K562 (cell line): ENCODE data around the gene BORCS8. TPM values are rescaled to one million over a fixed set of nuclear protein-coding genes. Genes with fewer than 3 reads are reported as not detected.

Source experiments
- CAMTA2 ChIP-seq: fragments of 250-450 bp; sonication (Bioruptor Pico); conservative IDR thresholded peaks from 2 replicates; pipeline ENCODE4 v1.5.1; 2022
- CHD4 ChIP-seq: fragments of 200-600 bp; sonication (generic); IDR thresholded peaks from 3 replicates; pipeline ENCODE4 v1.6.1; 2012; ENCODE audit warnings: low read depth, mild to moderate bottlenecking, mixed read lengths, low read length, inconsistent platforms; ENCODE audit not compliant: insufficient read depth, insufficient replicate concordance, poor library complexity, severe bottlenecking
- E2F1 ChIP-seq: sonication (generic); formaldehyde crosslinking; IDR thresholded peaks from 2 replicates; pipeline ENCODE4 v1.8.1; 2023; ENCODE audit warnings: mild to moderate bottlenecking, missing genetic modification reagents, moderate library complexity
- ELF1 ChIP-seq: fragments of 200-800 bp; sonication (Bioruptor generic); IDR thresholded peaks from 2 replicates; pipeline ENCODE4 v1.6.1; 2016; ENCODE audit warnings: missing genetic modification characterization, missing compliant biosample characterization
- ETV5 ChIP-seq: sonication (generic); formaldehyde crosslinking; IDR thresholded peaks from 2 replicates; pipeline ENCODE4 v1.4.0; 2020; ENCODE audit warnings: low read depth, mild to moderate bottlenecking, missing genetic modification reagents
- ETV6 ChIP-seq, 3 experiments: fragments of 150-350 bp in 1 of 3; sonication (generic) in 1 of 3; formaldehyde crosslinking in 1 of 3; IDR thresholded peaks; 2 replicates each; pipeline versions ENCODE4 v1.6.1 to v1.8.0; 2014 to 2022; ENCODE audit warnings: borderline replicate concordance in 2 of 3, low read depth in 2 of 3, antibody characterized with exemption in 1 of 3, low read length in 1 of 3, mild to moderate bottlenecking in 1 of 3, missing genetic modification reagents in 1 of 3
- FOXJ2 ChIP-seq: fragments of 200-800 bp; sonication (Bioruptor generic); IDR thresholded peaks from 2 replicates; pipeline ENCODE4 v1.6.1; 2016; ENCODE audit warnings: missing genetic modification characterization, missing compliant biosample characterization
- FOXK2 ChIP-seq, 2 experiments: fragments of 450-650 bp; IDR thresholded peaks in 1 of 2; conservative IDR thresholded peaks in 1 of 2; 2 replicates each; pipeline ENCODE4 v1.6.1; 2016; ENCODE audit warnings: low read depth in 2 of 2, mild to moderate bottlenecking in 1 of 2
- HNRNPL ChIP-seq: fragments of 200-400 bp; formaldehyde crosslinking; IDR thresholded peaks from 2 replicates; pipeline ENCODE4 v1.6.1; 2017; ENCODE audit warnings: low read depth, mild to moderate bottlenecking, low read length
- ILK ChIP-seq: fragments of 450-650 bp; IDR thresholded peaks from 2 replicates; pipeline ENCODE4 v1.6.1; 2016; ENCODE audit warnings: missing genetic modification characterization, low read depth, mild to moderate bottlenecking, missing compliant biosample characterization, moderate library complexity, borderline replicate concordance
- MAX ChIP-seq: sonication (generic); formaldehyde crosslinking; IDR thresholded peaks from 2 replicates; pipeline ENCODE4 v1.9.0; 2022; ENCODE audit warnings: mild to moderate bottlenecking, missing genetic modification reagents
- MBD2 ChIP-seq: sonication (generic); IDR thresholded peaks from 2 replicates; pipeline ENCODE4 v1.6.1; 2016; ENCODE audit warnings: low read depth, borderline replicate concordance
- NFXL1 ChIP-seq: fragments of 450-650 bp; formaldehyde crosslinking; IDR thresholded peaks from 2 replicates; pipeline ENCODE4 v1.4.0; 2021; ENCODE audit warnings: mild to moderate bottlenecking
- NR2F6 ChIP-seq: fragments of 450-650 bp; formaldehyde crosslinking; IDR thresholded peaks from 2 replicates; pipeline ENCODE4 v1.4.0; 2020; ENCODE audit warnings: mild to moderate bottlenecking
- RBM39 ChIP-seq: fragments of 200-400 bp; formaldehyde crosslinking; optimal IDR thresholded peaks from 2 replicates; pipeline ENCODE3; 2018; ENCODE audit warnings: low read depth, low read length
- SUPT5H ChIP-seq: fragments of 450-650 bp; IDR thresholded peaks from 2 replicates; pipeline ENCODE4 v1.6.1; 2016
- TCF3 ChIP-seq: sonication (generic); formaldehyde crosslinking; IDR thresholded peaks from 2 replicates; pipeline ENCODE4 v1.4.0; 2020; ENCODE audit warnings: mild to moderate bottlenecking, missing genetic modification reagents
- THAP12 ChIP-seq: fragments of 250-450 bp; sonication (Bioruptor Pico); IDR thresholded peaks from 2 replicates; pipeline ENCODE4 v1.9.0; 2021; ENCODE audit warnings: mild to moderate bottlenecking, inconsistent platforms
- TSHZ1 ChIP-seq: fragments of 250-450 bp; sonication (Bioruptor Pico); IDR thresholded peaks from 2 replicates; pipeline ENCODE4 v1.4.0; 2020; ENCODE audit warnings: mild to moderate bottlenecking, moderate library complexity
- YBX1 ChIP-seq: fragments of 450-650 bp; IDR thresholded peaks from 2 replicates; pipeline ENCODE4 v1.7.1; 2016; ENCODE audit warnings: mild to moderate bottlenecking
- ZNF23 ChIP-seq: fragments of 250-450 bp; sonication (Bioruptor Pico); IDR thresholded peaks from 2 replicates; pipeline ENCODE4 v1.4.0; 2020; ENCODE audit warnings: mild to moderate bottlenecking
- polyA plus RNA-seq, 8 experiments: library from polyadenylated mRNA; depleted of rRNA in 4 of 8; stranded (reverse) in 5 of 8; unstranded in 3 of 8; fragments of >200 nt; fragmentation: Nextera tagmentation in 2 of 8; fragmentation: Illumina TruSeq in 1 of 8; extraction: Ambion mirVana in 2 of 8; extraction: Trizol in 1 of 8; gene quantifications; 2 replicates each; pipeline versions ENCODE4 v1.2.1 to v1.2.3, GENCODE V29; 2011 to 2014; ENCODE audit warnings: inconsistent platforms in 1 of 8, missing spikeins in 1 of 8
- total RNA-seq, 7 experiments: library from RNA; depleted of rRNA in 6 of 7; stranded (reverse); fragments of >200 nt in 6 of 7; fragmentation: Illumina TruSeq in 2 of 7; extraction: Trizol in 2 of 7; gene quantifications; 2 replicates each; pipeline versions ENCODE4 v1.2.1 to v1.2.3, GENCODE V29; 2011 to 2021; ENCODE audit warnings: low replicate concordance in 1 of 7

The BORCS8 gene
- total and polyA plus RNA-seq, 9 of the 15 experiments (the other 6 are each of a cell fraction or from before 2014, with no cell fraction given): 4.6 to 33.6 (median 16.3) TPM

- TF ChIP-seq THAP12 (CRISPR knock-in tag) (0 out of 2 replicates have a peak, but pooled peaks have one; percentile 42), ETV5 (peak; percentile 64), CHD4 (no peak), HNRNPL (no peak; the same call in 1 of the 2 replicates), ZNF23 (no peak), SUPT5H (no peak), YBX1 (no peak), ELF1 (tag) (0 out of 2 replicates have a peak, but pooled peaks have one; percentile 46), ETV6 (IDR thresholded peaks at IDR 0.05; ENCODE audit: borderline replicate concordance in 1 of 2, low read depth in 2 of 2, low read length in 1 of 2) (no peak), ETV6 (CRISPR knock-in tag; IDR thresholded peaks at IDR 0.05; ENCODE audit: borderline replicate concordance) (peak; percentile 96; the same call in 1 of the 2 replicates), TSHZ1 (no peak), MAX (CRISPR knock-in tag) (peak; percentile 99), CAMTA2 (CRISPR knock-in tag) (no peak), TCF3 (CRISPR knock-in tag) (peak; percentile 40; the same call in 1 of the 2 replicates), E2F1 (CRISPR knock-in tag) (peak; percentile 94), RBM39 (no peak), NR2F6 (CRISPR knock-in tag) (no peak), NFXL1 (no peak), FOXJ2 (tag) (no peak), ILK (tag) (no peak), MBD2 (no peak; the same call in 1 of the 2 replicates), FOXK2 (conservative IDR thresholded peaks at IDR 0.05 in 1 of 2, IDR thresholded peaks at IDR 0.05 in 1 of 2; ENCODE audit: low read depth in 2 of 2) (peak in 1 of 2 experiments; percentile 67; a peak in 1 of 4 replicates)
These were observed 33.0 kb upstream of the BORCS8 start (continued) for GRCh38 chr19:19224852-19225494.
